ENCODE results near the gene ST8SIA1.

GRCh38 chr12:22332202-22332601 lies 2.3 kb downstream of the ST8SIA1 start:
- TF ChIP-seq CTCF (conservative IDR thresholded peaks at IDR 0.05; ENCODE audit: low read length) (no peak), EZH2phosphoT487 (IDR thresholded peaks at IDR 0.05; ENCODE audit: borderline replicate concordance, low read depth, low read length) (no peak)
